NK-92 (cell line): Measurements from ENCODE around the gene DIO3.

ENCODE experiments used
- DNase-seq: peaks from one replicate; lab custom pipeline; 2025; ENCODE audit not compliant: unreplicated experiment; lab: John Stamatoyannopoulos, UW

DIO3 gene

GRCh38 chr14:101595887-101596721 is 34.8 kb downstream of the DIO3 start:
- no peak for DNase-seq

- DNase-seq = no peak
Measured at GRCh38 chr14:101596742-101597141, 35.4 kb downstream of the DIO3 start.

- no peak for DNase-seq
Measured at GRCh38 chr14:101598159-101598558, 36.9 kb downstream of the DIO3 start.

- DNase-seq = no peak
Measured at GRCh38 chr14:101598571-101599233, 37.4 kb downstream of the DIO3 start.

GRCh38 chr14:101599234-101599885 is 38.1 kb downstream of the DIO3 start:
- no peak for DNase-seq

GRCh38 chr14:101600336-101600890 is 39.1 kb downstream of the DIO3 start:
- DNase-seq = no peak

- no peak for DNase-seq
Measured at GRCh38 chr14:101600891-101601605, 39.8 kb downstream of the DIO3 start.

- DNase-seq = no peak
Measured at GRCh38 chr14:101601606-101602465, 40.5 kb downstream of the DIO3 start.

- DNase-seq = no peak
Measured at GRCh38 chr14:101602466-101602840, 41.2 kb downstream of the DIO3 start.

- DNase-seq = no peak
Measured at GRCh38 chr14:101603096-101603495, 41.8 kb downstream of the DIO3 start.

- no peak for DNase-seq
Measured at GRCh38 chr14:101604228-101604934, 43.1 kb downstream of the DIO3 start.

GRCh38 chr14:101604935-101605780 is 43.9 kb downstream of the DIO3 start:
- DNase-seq = no peak

- DNase-seq = no peak
Measured at GRCh38 chr14:101605836-101606235, 44.5 kb downstream of the DIO3 start.
